ENCODE results near the gene KLHL40.

- no peak for TF ChIP-seq CTCF (optimal IDR thresholded peaks at IDR 0.05 in 1 of 3, IDR thresholded peaks at IDR 0.05 in 1 of 3, conservative IDR thresholded peaks at IDR 0.05 in 1 of 3; ENCODE audit: extremely low read depth in 1 of 3, insufficient read depth in 2 of 3, low read length in 3 of 3)
- TF ChIP-seq EZH2 (IDR thresholded peaks at IDR 0.05; ENCODE audit: low read length) = no peak
Measured at GRCh38 chr3:42700366-42701288, 15.3 kb downstream of the KLHL40 start.
